ENCODE data around the gene IRX4. TPM values are rescaled to one million over a fixed set of nuclear protein-coding genes. Genes with fewer than 3 reads are reported as not detected.

Gene IRX4
- polyA plus RNA-seq, 2 donors, result 9.3 to 15.6 TPM

GRCh38 chr5:1883120-1883924 is 597 bp upstream of the IRX4 start:
- Histone ChIP-seq H3K9me3 (ENCODE audit: control insufficient read depth in 2 of 2, insufficient read depth in 1 of 2, low read depth in 1 of 2, low read length in 1 of 2) (peaks cover 0 to 4% of the 10 kb centered on the region in 2 donors), H3K27me3 (ENCODE audit: control insufficient read depth in 1 of 2, insufficient read depth in 2 of 2, low read length in 2 of 2) (peaks cover 0 to 11% of the 10 kb centered on the region in 2 donors), H3K27ac (ENCODE audit: low read depth in 2 of 2, low read length in 1 of 2) (peak overlapping the region; percentile 61 to 82), H3K36me3 (ENCODE audit: control insufficient read depth in 2 of 2, insufficient read depth in 2 of 2, low read length in 1 of 2) (peaks cover 0 to 4% of the 10 kb centered on the region in 2 donors), H3K4me3 (ENCODE audit: low read depth in 1 of 2, low read length in 2 of 2) (peak overlapping the region; percentile 54 to 66), H3K4me1 (ENCODE audit: control insufficient read depth in 2 of 2, insufficient read depth in 2 of 2, low read length in 1 of 2) (peaks cover 8 to 9% of the 10 kb centered on the region in 2 donors)
- 2% methylated on average over 73 to 78 of the region's 78 CpGs for WGBS, 2 donors

- 20 to 34% methylated on average over 50 to 59 of the region's 59 CpGs for WGBS, 2 donors
- Histone ChIP-seq H3K4me1 (ENCODE audit: control insufficient read depth in 2 of 2, insufficient read depth in 2 of 2, low read length in 1 of 2) (peaks cover 6 to 8% of the 10 kb centered on the region in 2 donors), H3K27me3 (ENCODE audit: control insufficient read depth in 1 of 2, insufficient read depth in 2 of 2, low read length in 2 of 2) (peaks cover 0 to 16% of the 10 kb centered on the region in 2 donors), H3K9me3 (ENCODE audit: control insufficient read depth in 2 of 2, insufficient read depth in 1 of 2, low read depth in 1 of 2, low read length in 1 of 2) (peaks cover 0 to 4% of the 10 kb centered on the region in 2 donors), H3K27ac (ENCODE audit: low read depth in 2 of 2, low read length in 1 of 2) (no peak overlapping the region), H3K4me3 (ENCODE audit: low read depth in 1 of 2, low read length in 2 of 2) (peak overlapping the region; percentile 10 to 66), H3K36me3 (ENCODE audit: control insufficient read depth in 2 of 2, insufficient read depth in 2 of 2, low read length in 1 of 2) (peaks cover 0 to 4% of the 10 kb centered on the region in 2 donors)
These were observed 891 bp downstream of the IRX4 start for GRCh38 chr5:1881731-1882336.

- Histone ChIP-seq H3K27ac (ENCODE audit: low read depth in 2 of 2, low read length in 1 of 2) (no peak overlapping the region), H3K9me3 (ENCODE audit: control insufficient read depth in 2 of 2, insufficient read depth in 1 of 2, low read depth in 1 of 2, low read length in 1 of 2) (peaks cover 0 to 4% of the 10 kb centered on the region in 2 donors), H3K4me3 (ENCODE audit: low read depth in 1 of 2, low read length in 2 of 2) (no peak overlapping the region), H3K4me1 (ENCODE audit: control insufficient read depth in 2 of 2, insufficient read depth in 2 of 2, low read length in 1 of 2) (peaks cover 6 to 8% of the 10 kb centered on the region in 2 donors), H3K36me3 (ENCODE audit: control insufficient read depth in 2 of 2, insufficient read depth in 2 of 2, low read length in 1 of 2) (peaks cover 0 to 4% of the 10 kb centered on the region in 2 donors), H3K27me3 (ENCODE audit: control insufficient read depth in 1 of 2, insufficient read depth in 2 of 2, low read length in 2 of 2) (peaks cover 0 to 18% of the 10 kb centered on the region in 2 donors)
- WGBS, 2 donors, result 9 to 31% methylated on average over 8 to 10 of the region's 10 CpGs
These were observed 1.6 kb downstream of the IRX4 start for GRCh38 chr5:1881098-1881572.

GRCh38 chr5:1880377-1881025 is 2.2 kb downstream of the IRX4 start:
- Histone ChIP-seq H3K4me1 (ENCODE audit: control insufficient read depth in 2 of 2, insufficient read depth in 2 of 2, low read length in 1 of 2) (peaks cover 6 to 10% of the 10 kb centered on the region in 2 donors), H3K27ac (ENCODE audit: low read depth in 2 of 2, low read length in 1 of 2) (no peak overlapping the region), H3K4me3 (ENCODE audit: low read depth in 1 of 2, low read length in 2 of 2) (no peak overlapping the region), H3K36me3 (ENCODE audit: control insufficient read depth in 2 of 2, insufficient read depth in 2 of 2, low read length in 1 of 2) (peaks cover 0 to 4% of the 10 kb centered on the region in 2 donors), H3K9me3 (ENCODE audit: control insufficient read depth in 2 of 2, insufficient read depth in 1 of 2, low read depth in 1 of 2, low read length in 1 of 2) (peaks cover 0 to 4% of the 10 kb centered on the region in 2 donors), H3K27me3 (ENCODE audit: control insufficient read depth in 1 of 2, insufficient read depth in 2 of 2, low read length in 2 of 2) (peaks cover 0 to 24% of the 10 kb centered on the region in 2 donors)
- WGBS, 2 donors, result 31 to 51% methylated on average over 19 of the region's 19 CpGs

- 28 to 48% methylated on average over 48 of the region's 48 CpGs for WGBS, 2 donors
- Histone ChIP-seq H3K9me3 (ENCODE audit: control insufficient read depth in 2 of 2, insufficient read depth in 1 of 2, low read depth in 1 of 2, low read length in 1 of 2) (peaks cover 0 to 4% of the 10 kb centered on the region in 2 donors), H3K4me1 (ENCODE audit: control insufficient read depth in 2 of 2, insufficient read depth in 2 of 2, low read length in 1 of 2) (peaks cover 6 to 10% of the 10 kb centered on the region in 2 donors), H3K4me3 (ENCODE audit: low read depth in 1 of 2, low read length in 2 of 2) (no peak overlapping the region), H3K27ac (ENCODE audit: low read depth in 2 of 2, low read length in 1 of 2) (no peak overlapping the region), H3K27me3 (ENCODE audit: control insufficient read depth in 1 of 2, insufficient read depth in 2 of 2, low read length in 2 of 2) (peaks cover 0 to 30% of the 10 kb centered on the region in 2 donors), H3K36me3 (ENCODE audit: control insufficient read depth in 2 of 2, insufficient read depth in 2 of 2, low read length in 1 of 2) (peaks cover 0 to 4% of the 10 kb centered on the region in 2 donors)
These were observed 3.1 kb downstream of the IRX4 start for GRCh38 chr5:1879292-1880263.

GRCh38 chr5:1878050-1878849 is 4.5 kb downstream of the IRX4 start:
- WGBS, 2 donors, result 24 to 49% methylated on average over 66 to 79 of the region's 79 CpGs
- H3K36me3 ChIP-seq (ENCODE audit: control insufficient read depth in 2 of 2, insufficient read depth in 2 of 2, low read length in 1 of 2), result peaks cover 0 to 4% of the 10 kb centered on the region in 2 donors
- H3K4me1 ChIP-seq (ENCODE audit: control insufficient read depth in 2 of 2, insufficient read depth in 2 of 2, low read length in 1 of 2), result peaks cover 4 to 10% of the 10 kb centered on the region in 2 donors
- H3K4me3 ChIP-seq (ENCODE audit: low read depth in 1 of 2, low read length in 2 of 2), result no peak overlapping the region
- peaks cover 0 to 36% of the 10 kb centered on the region in 2 donors for H3K27me3 ChIP-seq (ENCODE audit: control insufficient read depth in 1 of 2, insufficient read depth in 2 of 2, low read length in 2 of 2)
- peaks cover 0 to 4% of the 10 kb centered on the region in 2 donors for H3K9me3 ChIP-seq (ENCODE audit: control insufficient read depth in 2 of 2, insufficient read depth in 1 of 2, low read depth in 1 of 2, low read length in 1 of 2)
- no peak overlapping the region for H3K27ac ChIP-seq (ENCODE audit: low read depth in 2 of 2, low read length in 1 of 2)

- no peak overlapping the region for H3K4me3 ChIP-seq (ENCODE audit: low read depth in 1 of 2, low read length in 2 of 2)
- 28 to 46% methylated on average over 46 of the region's 46 CpGs for WGBS, 2 donors
- peaks cover 0 to 34% of the 10 kb centered on the region in 2 donors for H3K27me3 ChIP-seq (ENCODE audit: control insufficient read depth in 1 of 2, insufficient read depth in 2 of 2, low read length in 2 of 2)
- H3K9me3 ChIP-seq (ENCODE audit: control insufficient read depth in 2 of 2, insufficient read depth in 1 of 2, low read depth in 1 of 2, low read length in 1 of 2), result peaks cover 0 to 1% of the 10 kb centered on the region in 2 donors
- H3K36me3 ChIP-seq (ENCODE audit: control insufficient read depth in 2 of 2, insufficient read depth in 2 of 2, low read length in 1 of 2), result peaks cover 0 to 4% of the 10 kb centered on the region in 2 donors
- peaks cover 4 to 8% of the 10 kb centered on the region in 2 donors for H3K4me1 ChIP-seq (ENCODE audit: control insufficient read depth in 2 of 2, insufficient read depth in 2 of 2, low read length in 1 of 2)
- H3K27ac ChIP-seq (ENCODE audit: low read depth in 2 of 2, low read length in 1 of 2), result no peak overlapping the region
These were observed 5.3 kb downstream of the IRX4 start for GRCh38 chr5:1877103-1878049.
